SU-DHL-6 (cell line): Measurements from ENCODE around the gene THTPA.
"Not testable (repeated sequence)": the region's sequence is repeated elsewhere in the genome, so short reads cannot be mapped to it uniquely, and the experiment has no call there.

ENCODE experiments used
- CTCF ChIP-seq: fragments of 200-600 bp; sonication (generic); IDR thresholded peaks from one replicate; pipeline ENCODE4 v1.5.1; 2017; ENCODE audit warnings: antibody characterized with exemption, mild to moderate bottlenecking, low read length, moderate library complexity; ENCODE audit not compliant: insufficient read depth, poor library complexity, severe bottlenecking
- EZH2phosphoT487 ChIP-seq: fragments of 200-600 bp; sonication (generic), shearing (Covaris generic); conservative IDR thresholded peaks from 2 replicates; pipeline ENCODE4 v1.6.1; 2018; ENCODE audit warnings: mild to moderate bottlenecking, antibody characterized with exemption, low read length, moderate library complexity, mixed read lengths

- TF ChIP-seq EZH2phosphoT487, CTCF: not testable (repeated sequence)
Measured at GRCh38 chr14:23536906-23537305, 19.2 kb upstream of the THTPA start.
